Upper lobe of left lung (tissue), 6 donors: ENCODE results near the gene CLIP2. TPM values are rescaled to one million over a fixed set of nuclear protein-coding genes. Genes with fewer than 3 reads are reported as not detected.
"Not testable (repeated sequence)": the region's sequence is repeated elsewhere in the genome, so short reads cannot be mapped to it uniquely, and the experiment has no call there.

ENCODE experiments used
- ATAC-seq, 2 donors: fragments of 200-7000 bp; cut with Tn5 transposase; one replicate each; pipeline ENCODE4 v1.9.1; 2022; ENCODE audit warnings: mild to moderate bottlenecking in 2 of 2, moderate library complexity in 2 of 2; ENCODE audit not compliant: low FRiP score in 2 of 2
- DNase-seq, 2 donors: peaks; one replicate each; pipeline ENCODE4 v3.0.0-alpha.2; 2019 to 2020
- H3K27ac ChIP-seq, 4 donors: fragments of 200-600 bp; sonication (generic); one replicate each; pipeline ENCODE4 v1.5.1; 2016 to 2019
- H3K27me3 ChIP-seq, 4 donors: fragments of 200-600 bp; sonication (generic); one replicate each; pipeline ENCODE4 v1.5.1; 2017 to 2019
- H3K36me3 ChIP-seq, 4 donors: fragments of 200-600 bp; sonication (generic); one replicate each; pipeline ENCODE4 v1.5.1; 2016 to 2019
- H3K4me1 ChIP-seq, 4 donors: fragments of 200-600 bp; sonication (generic); one replicate each; pipeline ENCODE4 v1.5.1; 2018 to 2019
- H3K4me3 ChIP-seq, 4 donors: fragments of 200-600 bp; sonication (generic); one replicate each; pipeline ENCODE4 v1.5.1; 2017 to 2019; ENCODE audit warnings: mild to moderate bottlenecking in 2 of 4, moderate library complexity in 1 of 4
- H3K9me3 ChIP-seq, 4 donors: fragments of 200-600 bp; sonication (generic); one replicate each; pipeline ENCODE4 v1.5.1; 2018 to 2019
- CTCF ChIP-seq, 6 experiments: fragments of 450-650 bp in 4 of 6; fragments of 200-600 bp in 2 of 6; sonication (generic) in 2 of 6; IDR thresholded peaks; one replicate each; pipeline ENCODE4 v1.5.1; 2016 to 2019; ENCODE audit warnings: antibody characterized with exemption in 6 of 6
- EP300 ChIP-seq, 4 donors: sonication (generic); formaldehyde crosslinking; IDR thresholded peaks; one replicate each; pipeline ENCODE4 v1.5.1; 2017; ENCODE audit warnings: antibody characterized with exemption in 4 of 4, control low read depth in 2 of 4
- POLR2A ChIP-seq, 4 donors: fragments of 450-650 bp; IDR thresholded peaks; one replicate each; pipeline ENCODE4 v1.5.1; 2016 to 2017; ENCODE audit warnings: antibody characterized with exemption in 4 of 4, mild to moderate bottlenecking in 2 of 4
- POLR2AphosphoS5 ChIP-seq, 2 donors: sonication (generic); formaldehyde crosslinking; IDR thresholded peaks; one replicate each; pipeline ENCODE4 v1.5.1; 2017; ENCODE audit warnings: antibody characterized with exemption in 2 of 2
- WGBS, 2 donors: methylation state at CpG; one replicate each; pipeline ENCODE4 v1.1.5; 2017 to 2018; 5-methylcytosine and 5-hydroxymethylcytosine counted together
- total RNA-seq, 6 donors: library from RNA; depleted of rRNA in 4 of 6; stranded (reverse); fragments of >200 nt in 4 of 6; gene quantifications; one replicate each; pipeline versions ENCODE4 v1.1.0 to v1.2.1, GENCODE V29; 2016 to 2021
- donor health status: DM: no; HTN: no; CAD: no; lungs with moderate emphysema.
- donor health status: DM: no; HTN: yes; CAD: no; lungs with severe emphysema.

Gene CLIP2
- total RNA-seq, 6 donors from 2014 or later, result 12.1 to 55.5 (median 24.8) TPM

- Histone ChIP-seq H3K27ac (no peak overlapping the region), H3K4me1 (peaks cover 0 to 7% (median 0%) of the 10 kb centered on the region in 4 donors), H3K36me3 (no peaks in the 10 kb centered on the region), H3K9me3 (no peaks in the 10 kb centered on the region), H3K27me3 (no peaks in the 10 kb centered on the region), H3K4me3 (no peak overlapping the region)
- TF ChIP-seq CTCF (IDR thresholded peaks at IDR 0.05), result no peak
- no peak for TF ChIP-seq POLR2AphosphoS5 (IDR thresholded peaks at IDR 0.05)
- 81 to 91% methylated on average over 10 of the region's 10 CpGs for WGBS, 2 donors
- ATAC-seq (no peak), DNase-seq (no peak)
These were observed 129.3 kb downstream of the CLIP2 start for GRCh38 chr7:74418538-74418937.

- DNase-seq, H3K9me3 ChIP-seq, H3K4me1 ChIP-seq, H3K36me3 ChIP-seq, ATAC-seq, H3K27ac ChIP-seq, H3K27me3 ChIP-seq, H3K4me3 ChIP-seq: not testable (repeated sequence)
- 55 to 66% methylated on average over 4 of the region's 4 CpGs for WGBS, 2 donors
These were observed 130.0 kb downstream of the CLIP2 start for GRCh38 chr7:74419232-74419631.

- Histone ChIP-seq H3K9me3 (no peaks in the 10 kb centered on the region), H3K36me3 (no peaks in the 10 kb centered on the region), H3K4me3 (no peak overlapping the region), H3K27me3 (no peaks in the 10 kb centered on the region), H3K4me1 (peaks cover 0 to 7% (median 0%) of the 10 kb centered on the region in 4 donors), H3K27ac (no peak overlapping the region)
- DNase-seq, result no peak
- TF ChIP-seq POLR2AphosphoS5 (IDR thresholded peaks at IDR 0.05) (no peak), POLR2A (IDR thresholded peaks at IDR 0.05) (no peak), EP300 (IDR thresholded peaks at IDR 0.05) (no peak)
- 79 to 91% methylated on average over 4 of the region's 4 CpGs for WGBS, 2 donors
- ATAC-seq, result no peak
These were observed 130.8 kb downstream of the CLIP2 start for GRCh38 chr7:74420006-74420405.

GRCh38 chr7:74424291-74424880 is 135.2 kb downstream of the CLIP2 start:
- no peak for ATAC-seq
- H3K27ac ChIP-seq, result no peak overlapping the region
- H3K9me3 ChIP-seq, result no peaks in the 10 kb centered on the region
- H3K27me3 ChIP-seq, result no peaks in the 10 kb centered on the region
- WGBS, 2 donors, result 88 to 92% methylated on average over 7 to 9 of the region's 10 CpGs
- H3K36me3 ChIP-seq, result no peaks in the 10 kb centered on the region
- peaks cover 0 to 3% (median 0%) of the 10 kb centered on the region in 4 donors for H3K4me1 ChIP-seq
- no peak for DNase-seq
- TF ChIP-seq CTCF (IDR thresholded peaks at IDR 0.05), result no peak
- TF ChIP-seq EP300 (IDR thresholded peaks at IDR 0.05), result no peak
- no peak for TF ChIP-seq POLR2AphosphoS5 (IDR thresholded peaks at IDR 0.05)
- no peak for TF ChIP-seq POLR2A (IDR thresholded peaks at IDR 0.05)
- no peak overlapping the region for H3K4me3 ChIP-seq

- ATAC-seq (no peak), DNase-seq (no peak)
- Histone ChIP-seq H3K27ac (no peak overlapping the region), H3K36me3 (no peaks in the 10 kb centered on the region), H3K4me3 (no peak overlapping the region), H3K27me3 (no peaks in the 10 kb centered on the region), H3K4me1 (peaks cover 0 to 3% (median 0%) of the 10 kb centered on the region in 4 donors), H3K9me3 (no peaks in the 10 kb centered on the region)
- 86 to 93% methylated on average over 4 of the region's 4 CpGs for WGBS, 2 donors
- TF ChIP-seq CTCF (IDR thresholded peaks at IDR 0.05) (no peak), POLR2A (IDR thresholded peaks at IDR 0.05) (no peak), POLR2AphosphoS5 (IDR thresholded peaks at IDR 0.05) (no peak), EP300 (IDR thresholded peaks at IDR 0.05) (no peak)
These were observed 138.8 kb downstream of the CLIP2 start for GRCh38 chr7:74428023-74428422.

- no peak for DNase-seq
- WGBS, 2 donors, result 55 to 69% methylated on average over 17 of the region's 17 CpGs
- H3K36me3 ChIP-seq, result no peaks in the 10 kb centered on the region
- H3K4me3 ChIP-seq, result no peak overlapping the region
- peak in 1 of 2 donors; percentile 37 for ATAC-seq
- H3K9me3 ChIP-seq, result no peaks in the 10 kb centered on the region
- no peak for TF ChIP-seq CTCF (IDR thresholded peaks at IDR 0.05)
- TF ChIP-seq POLR2AphosphoS5 (IDR thresholded peaks at IDR 0.05), result no peak
- no peak for TF ChIP-seq POLR2A (IDR thresholded peaks at IDR 0.05)
- TF ChIP-seq EP300 (IDR thresholded peaks at IDR 0.05), result no peak
- H3K4me1 ChIP-seq, result peaks cover 0 to 3% (median 0%) of the 10 kb centered on the region in 4 donors
- no peak overlapping the region for H3K27ac ChIP-seq
- no peaks in the 10 kb centered on the region for H3K27me3 ChIP-seq
These were observed 140.0 kb downstream of the CLIP2 start for GRCh38 chr7:74429153-74429747.

- ATAC-seq, H3K27me3 ChIP-seq, H3K4me3 ChIP-seq, H3K36me3 ChIP-seq, H3K4me1 ChIP-seq, DNase-seq, H3K27ac ChIP-seq, H3K9me3 ChIP-seq: not testable (repeated sequence)
- WGBS, 2 donors, result 80 to 86% methylated on average over 8 to 9 of the region's 9 CpGs
These were observed 141.2 kb downstream of the CLIP2 start for GRCh38 chr7:74430409-74430808.
